Thyroid gland (tissue), 4 donors: ENCODE measurements around the gene SMCHD1. TPM values are rescaled to one million over a fixed set of nuclear protein-coding genes. Genes with fewer than 3 reads are reported as not detected.
"Not testable (repeated sequence)": the region's sequence is repeated elsewhere in the genome, so short reads cannot be mapped to it uniquely, and the experiment has no call there.

Source experiments
- DNase-seq, 2 donors: peaks; one replicate each; pipeline ENCODE4 v3.0.0-alpha.2; 2019
- H3K27ac ChIP-seq, 3 donors: fragments of 200-600 bp; sonication (generic); 1 replicate in 2 of 3; 2 replicates in 1 of 3; pipeline ENCODE4 v1.5.1; 2016 to 2019; ENCODE audit warnings: mild to moderate bottlenecking in 1 of 3, moderate library complexity in 1 of 3
- H3K27me3 ChIP-seq: fragments of 200-600 bp; sonication (generic); one replicate; pipeline ENCODE4 v1.5.1; 2019
- H3K36me3 ChIP-seq, 2 donors: fragments of 200-600 bp; sonication (generic); one replicate each; pipeline ENCODE4 v1.5.1; 2016 to 2019
- H3K4me1 ChIP-seq, 2 donors: fragments of 200-600 bp; sonication (generic); one replicate each; pipeline ENCODE4 v1.5.1; 2017 to 2019
- H3K4me3 ChIP-seq, 3 donors: fragments of 200-600 bp; sonication (generic); replicated peaks in 1 of 3; 1 replicate in 2 of 3; 2 replicates in 1 of 3; pipeline ENCODE4 v1.5.1; 2016; ENCODE audit warnings: mild to moderate bottlenecking in 1 of 3
- H3K9me3 ChIP-seq: fragments of 200-600 bp; sonication (generic); one replicate; pipeline ENCODE4 v1.5.1; 2017
- POLR2A ChIP-seq, 2 donors: fragments of 450-650 bp; IDR thresholded peaks; one replicate each; pipeline ENCODE4 v1.6.1; 2017; ENCODE audit warnings: antibody characterized with exemption in 2 of 2, mild to moderate bottlenecking in 2 of 2, moderate library complexity in 1 of 2
- WGBS, 2 donors: methylation state at CpG; one replicate each; pipeline ENCODE4 v1.1.5; 2017; 5-methylcytosine and 5-hydroxymethylcytosine counted together
- intact Hi-C: fragments of 100-400 bp; cut with DNase I; formaldehyde crosslinking; loops from one replicate; pipeline ENCODE4 v1.15.1; 2023
- total RNA-seq, 4 donors: library from RNA; depleted of rRNA; stranded (reverse); fragments of >200 nt; gene quantifications; one replicate each; pipeline ENCODE4 v1.2.3, GENCODE V29; 2016
- TF ChIP-seq, protein P1 (sequence below), 6 experiments: fragments of 200-600 bp in 3 of 6; fragments of 450-650 bp in 3 of 6; sonication (generic) in 3 of 6; IDR thresholded peaks; one replicate each; pipeline ENCODE4 v1.5.1; 2016 to 2019; ENCODE audit warnings: antibody characterized with exemption in 6 of 6, mild to moderate bottlenecking in 2 of 6, inconsistent platforms in 1 of 6, moderate library complexity in 1 of 6

Gene SMCHD1
- total RNA-seq, 4 donors from 2014 or later: 70.7 to 125 (median 76.8) TPM

GRCh38 chr18:2825613-2826175, 170.2 kb downstream of the SMCHD1 start:
- TF ChIP-seq, protein P1, sequence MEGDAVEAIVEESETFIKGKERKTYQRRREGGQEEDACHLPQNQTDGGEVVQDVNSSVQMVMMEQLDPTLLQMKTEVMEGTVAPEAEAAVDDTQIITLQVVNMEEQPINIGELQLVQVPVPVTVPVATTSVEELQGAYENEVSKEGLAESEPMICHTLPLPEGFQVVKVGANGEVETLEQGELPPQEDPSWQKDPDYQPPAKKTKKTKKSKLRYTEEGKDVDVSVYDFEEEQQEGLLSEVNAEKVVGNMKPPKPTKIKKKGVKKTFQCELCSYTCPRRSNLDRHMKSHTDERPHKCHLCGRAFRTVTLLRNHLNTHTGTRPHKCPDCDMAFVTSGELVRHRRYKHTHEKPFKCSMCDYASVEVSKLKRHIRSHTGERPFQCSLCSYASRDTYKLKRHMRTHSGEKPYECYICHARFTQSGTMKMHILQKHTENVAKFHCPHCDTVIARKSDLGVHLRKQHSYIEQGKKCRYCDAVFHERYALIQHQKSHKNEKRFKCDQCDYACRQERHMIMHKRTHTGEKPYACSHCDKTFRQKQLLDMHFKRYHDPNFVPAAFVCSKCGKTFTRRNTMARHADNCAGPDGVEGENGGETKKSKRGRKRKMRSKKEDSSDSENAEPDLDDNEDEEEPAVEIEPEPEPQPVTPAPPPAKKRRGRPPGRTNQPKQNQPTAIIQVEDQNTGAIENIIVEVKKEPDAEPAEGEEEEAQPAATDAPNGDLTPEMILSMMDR (IDR thresholded peaks at IDR 0.05): no peak
- TF ChIP-seq POLR2A (IDR thresholded peaks at IDR 0.05): no peak

DNA sequence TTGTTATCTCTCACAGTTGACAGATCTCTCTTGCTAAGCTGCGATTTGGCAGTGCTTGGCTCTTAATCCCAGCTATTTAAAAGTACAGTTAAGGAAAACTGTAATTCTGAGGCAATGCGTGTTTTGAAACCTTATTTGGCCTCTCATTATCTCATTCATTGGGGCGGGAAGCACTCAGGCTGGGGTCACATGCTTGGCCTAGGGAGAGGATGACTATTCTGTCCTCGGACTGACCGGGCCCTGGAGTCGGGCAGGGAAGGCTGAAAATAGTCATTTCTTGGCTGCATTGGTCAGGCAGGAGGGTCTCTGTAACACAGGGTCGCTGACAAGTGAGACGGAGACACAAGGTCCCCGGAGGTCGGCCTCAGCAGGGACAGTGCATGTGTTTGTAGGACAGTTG, 171.1 kb downstream of the SMCHD1 start:
- no peaks in the 10 kb centered on the region for H3K4me1 ChIP-seq
- TF ChIP-seq POLR2A (IDR thresholded peaks at IDR 0.05): no peak
- TF ChIP-seq, protein P1 (IDR thresholded peaks at IDR 0.05): no peak
- no peaks in the 10 kb centered on the region for H3K36me3 ChIP-seq
- no peak overlapping the region for H3K4me3 ChIP-seq
- H3K27me3 ChIP-seq: no peaks in the 10 kb centered on the region
- intact Hi-C loops: no loop called here
- no peaks in the 10 kb centered on the region for H3K9me3 ChIP-seq
- DNase-seq: no peak
- H3K27ac ChIP-seq: no peak overlapping the region
- 69 to 72% methylated on average over 10 of the region's 10 CpGs for WGBS, 2 donors

More at GRCh38 chr18:2825613-2826175, 170.2 kb downstream of the SMCHD1 start:
- H3K4me1 ChIP-seq: no peaks in the 10 kb centered on the region
- H3K9me3 ChIP-seq: no peaks in the 10 kb centered on the region
- H3K36me3 ChIP-seq: no peaks in the 10 kb centered on the region
- H3K27me3 ChIP-seq: no peaks in the 10 kb centered on the region
- DNase-seq: no peak
- H3K4me3 ChIP-seq: no peak overlapping the region
- WGBS, 2 donors: 82% methylated on average over 3 of the region's 3 CpGs
- H3K27ac ChIP-seq: no peak overlapping the region
- intact Hi-C loops: no loop called here

- Histone ChIP-seq H3K4me1 (no peaks in the 10 kb centered on the region), H3K27ac (no peak overlapping the region), H3K9me3 (no peaks in the 10 kb centered on the region), H3K36me3 (no peaks in the 10 kb centered on the region), H3K4me3 (no peak overlapping the region), H3K27me3 (no peaks in the 10 kb centered on the region)
- intact Hi-C loops: no loop called here
- 86 to 92% methylated on average over 5 of the region's 5 CpGs for WGBS, 2 donors
- TF ChIP-seq, protein P1 (IDR thresholded peaks at IDR 0.05): no peak
- TF ChIP-seq POLR2A (IDR thresholded peaks at IDR 0.05): no peak
- no peak for DNase-seq
Observed at GRCh38 chr18:2827061-2827460, 171.5 kb downstream of the SMCHD1 start.

- intact Hi-C loops, H3K27me3 ChIP-seq, H3K27ac ChIP-seq, H3K4me1 ChIP-seq, H3K9me3 ChIP-seq, H3K36me3 ChIP-seq, DNase-seq, H3K4me3 ChIP-seq: not testable (repeated sequence)
- WGBS, 2 donors: 98 to 99% methylated on average over 3 of the region's 3 CpGs
Observed at GRCh38 chr18:2836118-2836517, 180.6 kb downstream of the SMCHD1 start.

DNA sequence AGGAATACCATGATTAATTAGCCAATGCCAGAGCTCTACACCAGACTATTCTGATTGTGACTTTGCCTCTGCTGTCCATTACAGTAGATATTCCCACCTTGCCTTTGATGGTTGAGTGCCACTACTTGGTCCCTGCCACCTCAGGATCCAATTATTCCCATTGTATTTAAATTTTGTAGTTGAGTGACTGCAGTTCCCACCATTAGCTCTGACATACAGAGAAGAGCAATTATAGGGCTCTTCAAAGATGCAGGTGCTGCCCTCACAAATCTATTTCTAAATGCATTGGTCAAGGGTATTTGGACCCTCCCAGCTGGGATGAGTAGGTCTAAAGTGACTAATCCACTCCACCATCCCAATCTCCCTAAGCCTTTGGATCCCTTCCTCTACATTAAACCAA, 181.8 kb downstream of the SMCHD1 start:
- intact Hi-C loops, H3K9me3 ChIP-seq, H3K4me1 ChIP-seq, H3K36me3 ChIP-seq, H3K27me3 ChIP-seq, H3K27ac ChIP-seq, H3K4me3 ChIP-seq, DNase-seq: not testable (repeated sequence)

DNA sequence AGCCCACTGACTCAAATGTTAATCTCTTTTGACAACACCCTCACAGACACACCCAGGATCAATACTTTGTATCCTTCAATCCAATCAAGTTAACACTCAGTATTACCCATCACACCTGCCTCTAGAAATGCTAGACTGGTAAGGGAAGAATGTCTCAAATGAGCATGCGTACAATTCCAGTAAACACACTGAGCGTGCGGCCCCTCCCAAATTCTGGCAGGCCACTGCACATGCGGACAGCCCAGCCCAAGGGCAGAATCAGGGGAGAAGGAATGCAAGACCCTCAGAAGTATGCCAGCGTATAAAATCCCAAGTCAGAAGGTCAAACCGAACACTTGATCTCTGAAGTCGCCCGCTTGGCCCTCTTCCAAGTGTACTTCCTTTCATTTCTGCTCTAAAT, 183.7 kb downstream of the SMCHD1 start:
- no peak for DNase-seq
- H3K4me1 ChIP-seq: no peaks in the 10 kb centered on the region
- TF ChIP-seq POLR2A (IDR thresholded peaks at IDR 0.05): no peak
- TF ChIP-seq, protein P1 (IDR thresholded peaks at IDR 0.05): no peak
- no peaks in the 10 kb centered on the region for H3K36me3 ChIP-seq
- H3K27ac ChIP-seq: no peak overlapping the region
- H3K27me3 ChIP-seq: no peaks in the 10 kb centered on the region
- intact Hi-C loops: no loop called here
- H3K9me3 ChIP-seq: no peaks in the 10 kb centered on the region
- WGBS, 2 donors: 86 to 87% methylated on average over 8 of the region's 8 CpGs
- no peak overlapping the region for H3K4me3 ChIP-seq
